Measurements from ENCODE around the gene PITPNM2.

The PITPNM2 gene

DNA sequence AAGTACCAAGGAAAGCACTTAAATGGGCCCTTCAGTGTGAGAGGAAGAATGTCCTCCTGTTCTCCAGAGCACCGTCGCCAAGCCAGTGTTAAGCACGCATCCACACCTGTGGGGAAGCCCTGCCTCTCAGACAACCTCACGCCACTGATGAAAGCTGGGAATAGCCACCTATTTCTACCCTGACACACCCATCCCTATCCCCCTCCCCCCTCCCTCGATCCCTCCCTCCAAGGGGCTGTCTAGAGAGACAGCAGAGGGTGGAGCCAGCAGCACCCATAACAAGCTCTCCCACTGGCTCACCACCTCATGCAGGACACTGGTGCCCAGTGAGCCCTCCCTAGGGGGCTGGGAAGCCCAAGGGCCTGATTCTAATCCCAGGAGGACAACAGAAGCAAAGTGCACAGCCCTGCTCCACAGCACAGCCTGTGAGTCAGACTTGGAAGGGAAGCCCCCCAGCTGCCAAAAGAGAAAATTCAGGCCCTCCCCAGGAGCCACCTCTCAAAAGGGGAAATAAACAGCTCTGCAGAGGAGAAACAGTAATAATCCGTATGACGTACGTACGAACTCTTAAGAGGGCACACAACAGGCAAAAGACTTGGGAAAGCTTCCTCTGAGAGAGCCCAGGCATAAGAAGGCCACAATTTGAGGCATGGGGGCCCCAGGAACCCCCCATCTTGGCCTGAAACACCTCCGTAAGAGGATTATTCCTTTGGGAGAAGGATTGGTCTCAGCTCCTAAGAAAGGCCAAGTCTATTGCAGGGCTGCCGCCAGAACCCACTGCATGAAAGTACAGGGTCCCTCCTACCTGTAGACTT, 7.8 kb downstream of the PITPNM2 start:
- DNase-seq (ENCODE audit: low spot score) (no peak), ATAC-seq (ENCODE audit: low read depth) (no peak)
- TF ChIP-seq, protein P1, sequence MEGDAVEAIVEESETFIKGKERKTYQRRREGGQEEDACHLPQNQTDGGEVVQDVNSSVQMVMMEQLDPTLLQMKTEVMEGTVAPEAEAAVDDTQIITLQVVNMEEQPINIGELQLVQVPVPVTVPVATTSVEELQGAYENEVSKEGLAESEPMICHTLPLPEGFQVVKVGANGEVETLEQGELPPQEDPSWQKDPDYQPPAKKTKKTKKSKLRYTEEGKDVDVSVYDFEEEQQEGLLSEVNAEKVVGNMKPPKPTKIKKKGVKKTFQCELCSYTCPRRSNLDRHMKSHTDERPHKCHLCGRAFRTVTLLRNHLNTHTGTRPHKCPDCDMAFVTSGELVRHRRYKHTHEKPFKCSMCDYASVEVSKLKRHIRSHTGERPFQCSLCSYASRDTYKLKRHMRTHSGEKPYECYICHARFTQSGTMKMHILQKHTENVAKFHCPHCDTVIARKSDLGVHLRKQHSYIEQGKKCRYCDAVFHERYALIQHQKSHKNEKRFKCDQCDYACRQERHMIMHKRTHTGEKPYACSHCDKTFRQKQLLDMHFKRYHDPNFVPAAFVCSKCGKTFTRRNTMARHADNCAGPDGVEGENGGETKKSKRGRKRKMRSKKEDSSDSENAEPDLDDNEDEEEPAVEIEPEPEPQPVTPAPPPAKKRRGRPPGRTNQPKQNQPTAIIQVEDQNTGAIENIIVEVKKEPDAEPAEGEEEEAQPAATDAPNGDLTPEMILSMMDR (IDR thresholded peaks at IDR 0.05; ENCODE audit: poor library complexity, severe bottlenecking): no peak
- peaks cover 21% of the 10 kb centered on the region for H3K4me1 ChIP-seq (ENCODE audit: insufficient read depth, poor library complexity, severe bottlenecking)
- no peaks in the 10 kb centered on the region for H3K36me3 ChIP-seq (ENCODE audit: low read depth)
- H3K27ac ChIP-seq (ENCODE audit: poor library complexity, severe bottlenecking): no peak overlapping the region
- H3K9me3 ChIP-seq (ENCODE audit: severe bottlenecking): no peaks in the 10 kb centered on the region
- H3K27me3 ChIP-seq (ENCODE audit: insufficient read depth, poor library complexity, severe bottlenecking): no peaks in the 10 kb centered on the region
- no peak overlapping the region for H3K4me3 ChIP-seq (ENCODE audit: severe bottlenecking)

DNA sequence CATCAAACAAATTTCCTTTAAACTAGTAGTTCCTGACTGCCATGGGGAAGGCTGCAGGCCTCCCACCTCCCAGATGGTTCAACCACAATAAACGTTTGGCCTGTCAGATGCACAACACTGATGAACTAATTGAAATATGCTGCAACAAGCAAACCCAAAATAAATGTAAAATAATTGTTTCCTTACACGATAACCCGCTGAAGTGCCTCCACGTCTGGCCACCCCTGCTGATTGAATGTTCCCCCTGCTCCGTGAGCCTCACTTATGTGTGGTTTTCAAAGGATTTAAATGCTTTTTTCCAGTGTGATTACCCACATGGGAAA, 8.4 kb downstream of the PITPNM2 start:
- Histone ChIP-seq H3K9me3 (ENCODE audit: severe bottlenecking) (no peaks in the 10 kb centered on the region), H3K4me3 (ENCODE audit: severe bottlenecking) (no peak overlapping the region), H3K27me3 (ENCODE audit: insufficient read depth, poor library complexity, severe bottlenecking) (no peaks in the 10 kb centered on the region), H3K27ac (ENCODE audit: poor library complexity, severe bottlenecking) (no peak overlapping the region), H3K36me3 (ENCODE audit: low read depth) (no peaks in the 10 kb centered on the region), H3K4me1 (ENCODE audit: insufficient read depth, poor library complexity, severe bottlenecking) (peaks cover 21% of the 10 kb centered on the region)
- no peak for ATAC-seq (ENCODE audit: low read depth)
- no peak for DNase-seq (ENCODE audit: low spot score)
- TF ChIP-seq, protein P1 (IDR thresholded peaks at IDR 0.05; ENCODE audit: poor library complexity, severe bottlenecking): no peak

DNA sequence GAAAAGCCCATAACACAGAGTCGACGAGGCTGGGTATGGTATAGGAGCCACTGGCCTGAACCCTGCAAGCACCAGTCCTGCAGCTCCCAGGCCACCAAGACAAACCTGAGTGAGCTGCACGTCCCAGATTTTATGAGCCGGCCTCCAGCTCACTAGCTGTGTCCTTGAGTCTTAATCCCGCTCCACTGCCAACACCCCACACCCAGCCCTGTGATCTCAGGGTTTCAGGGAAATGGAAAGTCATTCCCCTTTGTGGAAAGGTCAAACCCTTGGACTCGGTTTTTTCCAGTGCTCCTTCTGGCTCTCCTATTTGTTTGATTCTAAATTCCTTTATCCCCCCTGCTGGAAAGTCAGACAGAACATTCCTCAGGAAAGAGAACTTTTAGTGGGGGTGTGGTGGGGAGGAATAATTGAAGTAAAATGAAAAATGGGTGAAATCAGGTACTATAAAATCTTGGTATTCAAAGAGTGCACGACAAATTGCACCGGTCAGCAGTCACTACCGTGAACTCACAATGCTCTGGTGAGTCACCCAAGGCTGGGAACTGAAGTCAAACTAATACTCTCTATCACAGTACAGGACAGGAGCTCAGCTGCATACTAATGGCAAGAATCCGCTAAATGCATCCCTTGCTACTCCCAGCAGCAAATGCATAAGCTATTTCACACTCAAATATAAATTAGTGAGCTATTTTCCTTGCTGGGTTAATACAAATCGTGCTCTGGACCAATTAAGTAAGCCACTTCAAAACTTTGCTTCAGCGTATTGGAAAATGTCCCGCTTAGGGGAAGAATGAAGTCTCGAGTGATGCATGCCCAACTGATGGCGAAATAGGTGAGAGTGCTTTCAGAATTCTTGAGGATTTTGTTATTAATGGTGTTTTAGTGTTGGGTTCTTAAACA, 9.0 kb downstream of the PITPNM2 start:
- H3K4me3 ChIP-seq (ENCODE audit: severe bottlenecking): no peak overlapping the region
- H3K27me3 ChIP-seq (ENCODE audit: insufficient read depth, poor library complexity, severe bottlenecking): no peaks in the 10 kb centered on the region
- H3K9me3 ChIP-seq (ENCODE audit: severe bottlenecking): no peaks in the 10 kb centered on the region
- TF ChIP-seq, protein P1 (IDR thresholded peaks at IDR 0.05; ENCODE audit: poor library complexity, severe bottlenecking): no peak
- ATAC-seq (ENCODE audit: low read depth) (peak; percentile 83), DNase-seq (ENCODE audit: low spot score) (no peak)
- H3K36me3 ChIP-seq (ENCODE audit: low read depth): no peaks in the 10 kb centered on the region
- H3K27ac ChIP-seq (ENCODE audit: poor library complexity, severe bottlenecking): peak overlapping the region; percentile 37
- H3K4me1 ChIP-seq (ENCODE audit: insufficient read depth, poor library complexity, severe bottlenecking): peaks cover 21% of the 10 kb centered on the region

DNA sequence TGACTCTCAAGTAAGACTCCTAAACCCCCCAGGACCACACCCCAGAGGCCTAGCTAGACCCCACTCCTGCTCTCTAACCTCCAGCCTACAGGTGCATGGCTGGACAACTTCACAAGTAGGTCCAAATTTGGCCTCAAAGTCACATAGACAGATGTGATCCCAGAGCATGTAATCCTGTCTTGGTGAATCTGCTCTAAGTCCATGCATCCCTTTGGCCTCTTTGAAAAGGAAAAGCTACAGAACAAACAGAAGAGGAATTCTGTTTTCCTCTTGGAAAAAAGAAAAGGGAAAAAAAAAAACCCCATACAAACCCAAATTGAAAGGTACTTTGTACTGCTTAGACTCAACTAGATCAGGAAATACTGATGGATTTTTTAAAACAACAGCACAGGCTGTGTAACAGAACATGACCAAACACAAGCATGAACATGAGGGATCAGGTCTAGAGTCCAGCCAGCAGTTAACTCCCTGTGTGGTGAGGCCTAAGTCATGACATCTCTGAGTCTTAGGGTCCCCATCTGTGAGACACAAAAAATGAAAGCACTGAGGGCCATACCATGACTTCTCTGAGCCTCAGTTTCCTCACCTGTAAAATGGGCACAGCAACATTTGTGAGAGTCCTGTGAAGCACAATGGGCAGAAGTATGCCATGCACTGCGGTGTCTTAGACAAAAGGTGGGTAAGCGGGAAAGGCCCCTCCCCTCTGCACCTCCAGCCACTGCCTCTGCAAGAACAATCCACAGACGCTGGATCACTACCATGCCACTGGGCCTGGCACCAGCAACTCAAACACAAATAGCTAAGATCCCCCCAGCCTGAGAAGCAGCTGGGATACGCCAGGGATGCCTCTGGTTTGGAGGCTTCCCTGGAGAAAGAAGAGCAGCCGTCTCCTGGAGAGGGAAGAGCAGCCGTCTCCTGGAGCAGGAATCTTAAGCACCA, 9.9 kb downstream of the PITPNM2 start:
- DNase-seq (ENCODE audit: low spot score): no peak
- H3K4me3 ChIP-seq (ENCODE audit: severe bottlenecking): no peak overlapping the region
- no peaks in the 10 kb centered on the region for H3K36me3 ChIP-seq (ENCODE audit: low read depth)
- no peaks in the 10 kb centered on the region for H3K27me3 ChIP-seq (ENCODE audit: insufficient read depth, poor library complexity, severe bottlenecking)
- peaks cover 21% of the 10 kb centered on the region for H3K4me1 ChIP-seq (ENCODE audit: insufficient read depth, poor library complexity, severe bottlenecking)
- no peak for ATAC-seq (ENCODE audit: low read depth)
- TF ChIP-seq, protein P1 (IDR thresholded peaks at IDR 0.05; ENCODE audit: poor library complexity, severe bottlenecking): no peak
- peak overlapping the region; percentile 37 for H3K27ac ChIP-seq (ENCODE audit: poor library complexity, severe bottlenecking)
- H3K9me3 ChIP-seq (ENCODE audit: severe bottlenecking): no peaks in the 10 kb centered on the region
